CD4-positive, alpha-beta memory T cell (primary cell): ENCODE measurements around the gene TAX1BP1. TPM values are rescaled to one million over a fixed set of nuclear protein-coding genes. Genes with fewer than 3 reads are reported as not detected.
"Not testable (repeated sequence)": the region's sequence is repeated elsewhere in the genome, so short reads cannot be mapped to it uniquely, and the experiment has no call there.

Source experiments
- CTCF ChIA-PET: fragments of 350-600 bp; sonication (Branson Sonifier 250); formaldehyde crosslinking; loops from one replicate; lab custom pipeline; 2021; ENCODE audit warnings: inconsistent platforms; ENCODE audit not compliant: partially characterized antibody; lab: Charles Lee
- POLR2A ChIA-PET: fragments of 350-600 bp; sonication (Branson Sonifier 250); formaldehyde crosslinking; loops from one replicate; lab custom pipeline; 2021; ENCODE audit not compliant: partially characterized antibody; lab: Charles Lee
- DNase-seq, 5 donors: peaks; one replicate each; pipeline versions ENCODE4 v3.0.0 to v3.0.0-alpha.2; 2020 to 2022; ENCODE audit warnings: mixed read lengths in 1 of 5
- H3K27ac ChIP-seq: one replicate; pipeline ENCODE4 v1.7.0; 2013; ENCODE audit warnings: low read depth, low read length
- H3K27me3 ChIP-seq: 2 replicates; pipeline ENCODE4 v1.7.0; 2013; ENCODE audit warnings: mild to moderate bottlenecking, low read length, moderate library complexity; ENCODE audit not compliant: insufficient read depth
- H3K36me3 ChIP-seq: 2 replicates; pipeline ENCODE4 v1.7.0; 2013; ENCODE audit warnings: mild to moderate bottlenecking, low read length, moderate library complexity; ENCODE audit not compliant: insufficient read depth
- H3K4me1 ChIP-seq: 2 replicates; pipeline ENCODE4 v1.7.0; 2013; ENCODE audit warnings: mild to moderate bottlenecking, low read length, moderate library complexity; ENCODE audit not compliant: insufficient read depth
- H3K4me3 ChIP-seq, 2 donors: one replicate each; pipeline ENCODE4 v1.7.0; 2013; ENCODE audit warnings: low read length in 2 of 2, mild to moderate bottlenecking in 1 of 2
- H3K9me3 ChIP-seq, 2 donors: one replicate each; pipeline ENCODE4 v1.7.0; 2013; ENCODE audit warnings: low read length in 2 of 2, control low read depth in 1 of 2; ENCODE audit not compliant: control insufficient read depth in 1 of 2
- H3K27ac Mint-ChIP-seq, 7 donors: one replicate each; pipeline ENCODE4 v1.8.0; 2020 to 2021; ENCODE audit warnings: mixed read lengths in 7 of 7, mild to moderate bottlenecking in 6 of 7, inconsistent platforms in 3 of 7, moderate library complexity in 3 of 7
- H3K27me3 Mint-ChIP-seq, 2 donors: one replicate each; pipeline ENCODE4 v1.8.0; 2020 to 2021; ENCODE audit warnings: mixed read lengths in 2 of 2
- H3K36me3 Mint-ChIP-seq, 2 donors: one replicate each; pipeline ENCODE4 v1.8.0; 2020 to 2021; ENCODE audit warnings: mixed read lengths in 2 of 2, inconsistent platforms in 1 of 2, mild to moderate bottlenecking in 1 of 2
- H3K4me1 Mint-ChIP-seq, 4 donors: one replicate each; pipeline ENCODE4 v1.8.0; 2020 to 2021; ENCODE audit warnings: mixed read lengths in 4 of 4, mild to moderate bottlenecking in 1 of 4
- H3K4me3 Mint-ChIP-seq, 8 donors: one replicate each; pipeline ENCODE4 v1.8.0; 2020 to 2021; ENCODE audit warnings: mixed read lengths in 8 of 8, mild to moderate bottlenecking in 7 of 8, moderate library complexity in 6 of 8, inconsistent platforms in 3 of 8
- H3K9me3 Mint-ChIP-seq, 8 donors: one replicate each; pipeline ENCODE4 v1.8.0; 2020 to 2021; ENCODE audit warnings: mixed read lengths in 8 of 8, mild to moderate bottlenecking in 5 of 8, inconsistent platforms in 3 of 8, moderate library complexity in 1 of 8
- intact Hi-C: fragments of 100-400 bp; cut with micrococcal nuclease; formaldehyde crosslinking; loops from one replicate; pipeline ENCODE4 v1.15.1; 2023
- polyA plus RNA-seq, 2 donors: library from polyadenylated mRNA; unstranded; fragments of 300-500 nt; fragmentation: Illumina TruSeq; gene quantifications; one replicate each; pipeline ENCODE4 v1.2.3, GENCODE V29; 2021
- total RNA-seq, 2 experiments: library from RNA; stranded (reverse); gene quantifications; one replicate each; pipeline ENCODE4 v1.2.3, GENCODE V29; 2021

The TAX1BP1 gene
- total and polyA plus RNA-seq, 4 experiments from 2014 or later: 109 to 125 (median 112) TPM

DNA sequence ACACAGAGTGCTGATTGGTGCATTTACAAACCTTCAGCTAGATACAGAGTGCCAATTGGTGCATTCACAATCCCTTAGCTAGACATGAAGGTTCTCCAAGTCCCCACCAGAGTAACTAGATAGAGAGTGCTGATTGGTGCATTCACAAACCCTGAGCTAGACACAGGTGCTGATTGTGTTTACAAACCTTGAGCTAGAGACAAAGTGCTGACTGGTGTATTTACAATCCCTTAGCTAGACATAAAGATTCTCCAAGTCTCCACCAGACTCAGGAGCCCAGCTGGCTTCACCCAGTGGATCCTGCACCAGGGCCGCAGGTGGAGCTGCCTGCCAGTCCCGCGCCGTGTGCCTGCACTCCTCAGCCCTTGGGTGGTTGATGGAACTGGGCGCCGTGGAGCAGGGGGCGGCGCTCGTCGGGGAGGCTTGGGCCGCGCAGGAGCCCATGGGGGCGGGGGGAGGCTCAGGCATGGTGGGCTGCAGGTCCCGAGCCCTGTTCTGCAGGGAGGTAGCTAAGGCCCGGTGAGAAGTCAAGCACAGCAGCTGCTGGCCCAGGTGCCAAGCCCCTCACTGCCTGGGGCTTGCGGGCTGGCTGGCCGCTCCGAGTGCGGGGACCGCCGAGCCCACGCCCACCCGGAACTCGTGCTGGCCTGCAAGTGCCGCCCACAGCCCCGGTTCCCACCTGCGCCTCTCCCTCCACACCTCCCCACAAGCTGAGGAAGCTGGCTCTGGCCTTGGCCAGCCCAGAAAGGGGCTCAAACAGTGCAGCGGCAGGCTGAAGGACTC lies 116.9 kb downstream of the TAX1BP1 start:
- H3K4me3 ChIP-seq, H3K27ac ChIP-seq, POLR2A ChIA-PET, H3K36me3 ChIP-seq, H3K4me3 Mint-ChIP-seq, H3K9me3 Mint-ChIP-seq, H3K9me3 ChIP-seq, H3K27me3 Mint-ChIP-seq, DNase-seq, H3K27me3 ChIP-seq, intact Hi-C loops, H3K27ac Mint-ChIP-seq, H3K4me1 ChIP-seq, H3K4me1 Mint-ChIP-seq: not testable (repeated sequence)
- H3K36me3 Mint-ChIP-seq: peaks cover 17 to 38% of the 10 kb centered on the region in 2 donors
- CTCF ChIA-PET: interaction anchor here (1.2 kb wide), 1 partner anchor 646 kb away, joined by 3 read pairs; no protein-coding TSS in a partner anchor

DNA sequence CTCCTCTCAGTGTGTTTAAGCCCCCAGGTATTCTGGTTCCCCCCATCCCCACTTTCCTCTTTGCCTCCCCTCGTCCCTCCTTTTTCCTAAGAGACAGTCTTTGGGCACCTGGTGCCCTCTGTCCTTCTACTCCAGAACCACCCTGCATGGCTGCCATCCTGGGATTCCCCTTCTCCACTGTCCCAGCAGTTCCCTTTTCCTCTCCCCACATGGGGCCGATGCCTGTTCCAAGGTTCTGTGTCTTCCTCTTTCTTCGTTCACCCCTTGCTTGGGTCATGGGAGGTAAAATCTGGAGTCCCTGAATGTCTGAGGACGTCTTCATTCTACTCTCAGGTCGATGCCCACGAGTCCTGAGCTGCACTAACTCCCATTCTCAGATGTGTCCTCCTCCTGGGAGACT lies 120.8 kb downstream of the TAX1BP1 start:
- Histone ChIP-seq H3K27me3 (no peaks in the 10 kb centered on the region), H3K36me3 (no peaks in the 10 kb centered on the region), H3K27ac (no peak overlapping the region), H3K4me1 (no peaks in the 10 kb centered on the region), H3K4me3 (no peak overlapping the region), H3K9me3 (no peaks in the 10 kb centered on the region)
- Mint-ChIP-seq H3K4me3 (no peak overlapping the region), H3K27me3 (no peaks in the 10 kb centered on the region), H3K27ac (peak overlapping the region in 1 of 7 donors; percentile 19), H3K36me3 (peaks cover 15 to 49% of the 10 kb centered on the region in 2 donors), H3K4me1 (no peaks in the 10 kb centered on the region), H3K9me3 (peaks cover 0 to 10% (median 0%) of the 10 kb centered on the region in 8 donors)
- ChIA-PET CTCF (interaction anchor here (0.6 kb wide), 1 partner anchor 638 kb away, joined by 3 read pairs; no protein-coding TSS in a partner anchor), POLR2A (no interaction called here)
- DNase-seq: no peak
- intact Hi-C loops: no loop called here

DNA sequence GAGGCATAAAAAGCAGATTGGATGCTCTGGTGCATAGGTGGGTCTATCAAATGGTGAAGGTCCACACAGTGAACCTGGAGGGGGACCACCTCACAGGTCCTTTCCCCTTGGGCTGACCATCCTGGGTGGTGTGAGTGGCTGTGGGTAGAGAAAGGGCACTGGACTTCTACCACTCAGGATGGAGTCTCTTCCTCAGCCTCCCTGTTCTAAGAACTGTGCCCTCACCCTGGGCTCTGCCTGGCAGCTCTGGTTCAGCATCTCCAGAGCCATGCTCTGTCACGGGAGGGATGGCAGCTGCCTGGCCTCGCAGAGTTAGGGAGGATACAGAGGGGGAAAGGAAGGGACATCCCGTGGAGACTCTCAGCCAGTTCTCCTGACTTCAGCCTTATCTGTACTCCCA lies 121.8 kb downstream of the TAX1BP1 start:
- Mint-ChIP-seq H3K36me3 (peaks cover 8 to 40% of the 10 kb centered on the region in 2 donors), H3K27ac (no peak overlapping the region), H3K9me3 (peaks cover 0 to 10% (median 0%) of the 10 kb centered on the region in 8 donors), H3K4me3 (no peak overlapping the region), H3K4me1 (peaks cover 0 to 2% (median 0%) of the 10 kb centered on the region in 4 donors), H3K27me3 (no peaks in the 10 kb centered on the region)
- ChIA-PET CTCF (no interaction called here), POLR2A (no interaction called here)
- no peaks in the 10 kb centered on the region for H3K4me1 ChIP-seq
- no peaks in the 10 kb centered on the region for H3K27me3 ChIP-seq
- no peak for DNase-seq
- no peak overlapping the region for H3K27ac ChIP-seq
- intact Hi-C loops: no loop called here
- no peaks in the 10 kb centered on the region for H3K9me3 ChIP-seq
- no peak overlapping the region for H3K4me3 ChIP-seq
- no peaks in the 10 kb centered on the region for H3K36me3 ChIP-seq

DNA sequence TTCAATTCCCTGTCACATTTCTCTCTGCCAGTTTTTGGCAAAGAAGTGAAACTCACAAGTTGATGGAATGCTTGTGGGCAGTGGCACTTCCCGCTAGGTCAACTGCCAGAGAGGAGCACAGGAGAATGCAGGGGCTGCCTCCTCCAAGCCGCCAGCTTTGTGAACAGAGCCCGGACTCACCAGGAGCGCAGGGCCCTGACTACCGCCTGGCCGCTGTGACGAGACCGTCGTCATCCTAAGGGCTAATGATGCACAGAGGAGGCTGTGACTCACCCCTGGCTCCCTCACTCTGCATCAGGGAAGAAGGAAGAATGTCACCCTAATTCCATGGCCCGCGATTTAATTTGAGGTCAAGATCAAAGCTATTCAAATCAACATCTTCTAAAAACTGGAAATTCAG lies 123.9 kb downstream of the TAX1BP1 start:
- CTCF ChIA-PET: no interaction called here
- Histone ChIP-seq H3K27ac (no peak overlapping the region), H3K4me3 (no peak overlapping the region), H3K4me1 (no peaks in the 10 kb centered on the region), H3K36me3 (no peaks in the 10 kb centered on the region), H3K27me3 (no peaks in the 10 kb centered on the region), H3K9me3 (no peaks in the 10 kb centered on the region)
- POLR2A ChIA-PET: no interaction called here
- peaks cover 8 to 37% of the 10 kb centered on the region in 2 donors for H3K36me3 Mint-ChIP-seq
- peaks cover 0 to 6% (median 0%) of the 10 kb centered on the region in 8 donors for H3K9me3 Mint-ChIP-seq
- H3K27ac Mint-ChIP-seq: no peak overlapping the region
- H3K4me3 Mint-ChIP-seq: no peak overlapping the region
- no peaks in the 10 kb centered on the region for H3K27me3 Mint-ChIP-seq
- DNase-seq: no peak
- intact Hi-C loops: no loop called here
- peaks cover 0 to 5% (median 1%) of the 10 kb centered on the region in 4 donors for H3K4me1 Mint-ChIP-seq

- Mint-ChIP-seq H3K4me1 (peaks cover 0 to 5% (median 2%) of the 10 kb centered on the region in 4 donors), H3K27ac (no peak overlapping the region), H3K4me3 (no peak overlapping the region), H3K27me3 (no peaks in the 10 kb centered on the region), H3K9me3 (no peaks in the 10 kb centered on the region), H3K36me3 (peaks cover 5 to 30% of the 10 kb centered on the region in 2 donors)
- H3K27me3 ChIP-seq: no peaks in the 10 kb centered on the region
- no peak for DNase-seq
- ChIA-PET POLR2A (no interaction called here), CTCF (interaction anchor here (1.3 kb wide), 1 partner anchor 212 kb away, joined by 3 read pairs; no protein-coding TSS in a partner anchor)
- no peaks in the 10 kb centered on the region for H3K36me3 ChIP-seq
- intact Hi-C loops: no loop called here
- H3K9me3 ChIP-seq: no peaks in the 10 kb centered on the region
- no peak overlapping the region for H3K4me3 ChIP-seq
- H3K4me1 ChIP-seq: no peaks in the 10 kb centered on the region
- no peak overlapping the region for H3K27ac ChIP-seq
These were observed 126.3 kb downstream of the TAX1BP1 start for GRCh38 chr7:27866256-27866655.

DNA sequence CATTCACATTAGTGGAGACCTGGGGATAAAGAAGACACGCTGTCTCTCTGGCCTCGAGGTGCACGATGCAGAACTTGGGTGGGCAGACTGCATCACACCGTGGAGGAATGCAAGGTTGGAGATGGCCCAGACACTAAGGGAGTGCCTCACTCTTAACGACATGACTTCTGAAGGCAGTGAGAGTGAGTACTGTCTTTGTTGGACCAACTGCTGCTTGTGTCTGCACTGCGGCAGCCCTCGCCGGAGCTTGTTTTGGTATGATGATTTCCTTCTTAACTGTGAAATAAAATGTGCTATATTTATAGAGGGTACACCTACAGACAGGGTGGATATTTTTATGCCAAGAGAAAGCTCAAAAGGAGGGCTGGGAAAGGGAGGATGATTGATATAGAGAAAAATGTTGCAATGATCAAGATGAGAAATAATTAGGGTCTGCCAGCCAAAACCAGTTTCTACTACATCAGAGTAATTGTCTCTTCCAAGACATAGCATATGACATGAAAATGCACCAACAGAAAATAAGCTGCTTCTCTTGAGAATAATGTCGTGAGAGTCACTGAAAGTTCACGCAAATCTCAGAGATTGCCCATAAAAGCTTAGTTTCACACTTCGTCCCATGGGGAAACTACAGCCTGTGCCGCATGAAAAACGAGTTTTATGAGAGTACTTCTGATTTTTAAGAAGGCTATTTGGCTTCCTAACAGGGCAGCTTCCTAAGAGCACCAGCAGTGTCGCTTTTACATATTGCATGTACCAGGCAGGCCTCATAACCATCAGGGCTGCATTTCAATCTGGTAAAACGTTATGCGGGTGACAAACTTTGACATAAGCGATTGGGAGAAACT lies 127.1 kb downstream of the TAX1BP1 start:
- Mint-ChIP-seq H3K9me3 (no peaks in the 10 kb centered on the region), H3K27me3 (no peaks in the 10 kb centered on the region), H3K27ac (peak overlapping the region in 1 of 7 donors; percentile 36), H3K36me3 (peaks cover 5 to 30% of the 10 kb centered on the region in 2 donors), H3K4me3 (no peak overlapping the region), H3K4me1 (peaks cover 0 to 5% (median 2%) of the 10 kb centered on the region in 4 donors)
- H3K9me3 ChIP-seq: no peaks in the 10 kb centered on the region
- H3K36me3 ChIP-seq: no peaks in the 10 kb centered on the region
- H3K27ac ChIP-seq: no peak overlapping the region
- ChIA-PET POLR2A (no interaction called here), CTCF (interaction anchor here (0.6 to 1.3 kb wide), 2 partner anchors 21 to 211 kb away, joined by 3 read pairs; no protein-coding TSS in a partner anchor)
- intact Hi-C loops: no loop called here
- no peaks in the 10 kb centered on the region for H3K27me3 ChIP-seq
- no peak for DNase-seq
- H3K4me3 ChIP-seq: no peak overlapping the region
- no peaks in the 10 kb centered on the region for H3K4me1 ChIP-seq

DNA sequence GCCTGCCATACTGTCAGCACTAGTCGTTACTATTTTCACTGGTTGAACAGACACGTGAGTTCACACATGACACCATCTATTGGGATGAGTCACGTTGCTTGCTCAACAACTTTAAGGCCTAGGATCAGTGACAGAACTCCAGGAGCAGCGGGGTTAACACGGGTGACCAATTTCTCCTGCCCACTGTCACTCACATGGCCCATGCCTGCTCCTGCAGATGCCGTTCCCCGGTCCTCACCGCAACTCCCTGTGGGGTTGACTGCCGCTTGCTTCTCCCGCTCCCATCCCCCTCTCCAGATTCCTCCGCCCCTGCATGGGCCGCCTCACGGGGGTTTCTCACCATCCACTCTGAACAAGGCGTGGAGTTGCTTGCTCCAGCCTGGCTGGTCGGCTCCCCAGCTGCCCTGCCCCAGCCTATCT lies 128.2 kb downstream of the TAX1BP1 start:
- Mint-ChIP-seq H3K27ac (no peak overlapping the region), H3K27me3 (no peaks in the 10 kb centered on the region), H3K9me3 (no peaks in the 10 kb centered on the region), H3K36me3 (peaks cover 4 to 21% of the 10 kb centered on the region in 2 donors), H3K4me3 (no peak overlapping the region), H3K4me1 (peaks cover 0 to 5% (median 2%) of the 10 kb centered on the region in 4 donors)
- ChIA-PET POLR2A (no interaction called here), CTCF (no interaction called here)
- H3K9me3 ChIP-seq: no peaks in the 10 kb centered on the region
- H3K36me3 ChIP-seq: no peaks in the 10 kb centered on the region
- H3K4me3 ChIP-seq: no peak overlapping the region
- no peak for DNase-seq
- H3K4me1 ChIP-seq: no peaks in the 10 kb centered on the region
- H3K27ac ChIP-seq: no peak overlapping the region
- intact Hi-C loops: no loop called here
- no peaks in the 10 kb centered on the region for H3K27me3 ChIP-seq
